PFSK-1 (cell line): ENCODE measurements around the gene CIAO3.

ENCODE experiments used
- FOXP2 ChIP-seq: optimal IDR thresholded peaks from 2 replicates; pipeline ENCODE3; 2011; ENCODE audit warnings: borderline replicate concordance, control low read depth, inconsistent platforms; ENCODE audit not compliant: insufficient read depth; ENCODE audit errors: extremely low read length, extremely low read depth
- POLR2AphosphoS5 ChIP-seq: IDR thresholded peaks from 2 replicates; pipeline ENCODE4 v1.6.1; 2012; ENCODE audit warnings: low read depth, mild to moderate bottlenecking, control low read depth, low read length, moderate library complexity
- SIN3A ChIP-seq: IDR thresholded peaks from 2 replicates; pipeline ENCODE4 v1.6.1; 2012; ENCODE audit warnings: mild to moderate bottlenecking, low read length, moderate library complexity, borderline replicate concordance; ENCODE audit not compliant: insufficient read depth
- TAF1 ChIP-seq: IDR thresholded peaks from 2 replicates; pipeline ENCODE4 v1.6.1; 2012; ENCODE audit warnings: low read length, control low read depth, borderline replicate concordance; ENCODE audit not compliant: insufficient read depth
- TF ChIP-seq, protein P1 (sequence below), 2 experiments: IDR thresholded peaks; 2 replicates each; pipeline versions ENCODE4 v1.6.1 to v1.8.0; 2011 to 2012; ENCODE audit warnings: low read depth in 2 of 2, low read length in 2 of 2, control low read depth in 1 of 2, inconsistent platforms in 1 of 2, mild to moderate bottlenecking in 1 of 2, moderate library complexity in 1 of 2; ENCODE audit not compliant: insufficient read depth in 1 of 2

Gene CIAO3

GRCh38 chr16:694863-695354 lies 45.9 kb downstream of the CIAO3 start:
- no peak for TF ChIP-seq POLR2AphosphoS5

DNA sequence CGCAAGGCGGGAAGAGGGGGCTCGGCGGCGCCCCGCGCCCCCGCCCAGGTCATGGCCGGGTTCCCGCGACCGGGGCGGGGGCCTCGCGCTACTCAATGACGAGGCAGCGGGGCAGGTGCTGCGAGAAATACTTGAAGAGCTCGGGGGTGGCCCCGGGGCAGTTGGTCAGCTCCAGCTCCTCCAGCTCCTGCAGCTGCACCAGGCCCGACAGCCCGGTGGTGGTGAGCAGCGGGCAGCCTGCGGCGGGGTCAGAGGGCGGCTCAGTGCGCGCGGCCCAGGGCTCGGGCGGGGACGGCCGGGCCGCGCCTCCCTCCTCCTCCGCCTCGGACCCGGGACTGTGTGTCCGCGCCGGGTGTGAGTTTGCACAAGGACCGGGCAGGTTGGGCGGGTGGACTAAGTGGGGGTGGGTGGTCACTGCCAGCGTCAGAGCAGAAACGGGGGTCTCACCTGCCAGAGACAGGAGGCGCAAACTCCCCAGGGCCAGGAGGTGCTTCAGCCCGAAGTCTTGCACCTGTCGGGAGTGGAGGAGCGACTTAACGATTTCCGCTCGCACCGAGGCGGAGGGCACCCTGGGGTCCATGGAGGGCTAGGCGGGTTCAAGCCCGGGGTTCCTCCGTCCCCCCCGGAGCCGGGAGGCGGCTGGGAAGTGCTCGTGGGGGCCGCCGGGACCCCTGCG lies 46.5 kb downstream of the CIAO3 start:
- TF ChIP-seq TAF1 (no peak), POLR2AphosphoS5 (no peak), SIN3A (no peak), FOXP2 (no peak)
- TF ChIP-seq, protein P1, sequence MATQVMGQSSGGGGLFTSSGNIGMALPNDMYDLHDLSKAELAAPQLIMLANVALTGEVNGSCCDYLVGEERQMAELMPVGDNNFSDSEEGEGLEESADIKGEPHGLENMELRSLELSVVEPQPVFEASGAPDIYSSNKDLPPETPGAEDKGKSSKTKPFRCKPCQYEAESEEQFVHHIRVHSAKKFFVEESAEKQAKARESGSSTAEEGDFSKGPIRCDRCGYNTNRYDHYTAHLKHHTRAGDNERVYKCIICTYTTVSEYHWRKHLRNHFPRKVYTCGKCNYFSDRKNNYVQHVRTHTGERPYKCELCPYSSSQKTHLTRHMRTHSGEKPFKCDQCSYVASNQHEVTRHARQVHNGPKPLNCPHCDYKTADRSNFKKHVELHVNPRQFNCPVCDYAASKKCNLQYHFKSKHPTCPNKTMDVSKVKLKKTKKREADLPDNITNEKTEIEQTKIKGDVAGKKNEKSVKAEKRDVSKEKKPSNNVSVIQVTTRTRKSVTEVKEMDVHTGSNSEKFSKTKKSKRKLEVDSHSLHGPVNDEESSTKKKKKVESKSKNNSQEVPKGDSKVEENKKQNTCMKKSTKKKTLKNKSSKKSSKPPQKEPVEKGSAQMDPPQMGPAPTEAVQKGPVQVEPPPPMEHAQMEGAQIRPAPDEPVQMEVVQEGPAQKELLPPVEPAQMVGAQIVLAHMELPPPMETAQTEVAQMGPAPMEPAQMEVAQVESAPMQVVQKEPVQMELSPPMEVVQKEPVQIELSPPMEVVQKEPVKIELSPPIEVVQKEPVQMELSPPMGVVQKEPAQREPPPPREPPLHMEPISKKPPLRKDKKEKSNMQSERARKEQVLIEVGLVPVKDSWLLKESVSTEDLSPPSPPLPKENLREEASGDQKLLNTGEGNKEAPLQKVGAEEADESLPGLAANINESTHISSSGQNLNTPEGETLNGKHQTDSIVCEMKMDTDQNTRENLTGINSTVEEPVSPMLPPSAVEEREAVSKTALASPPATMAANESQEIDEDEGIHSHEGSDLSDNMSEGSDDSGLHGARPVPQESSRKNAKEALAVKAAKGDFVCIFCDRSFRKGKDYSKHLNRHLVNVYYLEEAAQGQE (IDR thresholded peaks at IDR 0.05; ENCODE audit: insufficient read depth in 1 of 2, low read depth in 2 of 2, low read length in 2 of 2), result no peak

GRCh38 chr16:693766-694165 lies 47.0 kb downstream of the CIAO3 start:
- TF ChIP-seq FOXP2, result no peak
- no peak for TF ChIP-seq SIN3A
- TF ChIP-seq, protein P1 (IDR thresholded peaks at IDR 0.05; ENCODE audit: insufficient read depth in 1 of 2, low read depth in 2 of 2, low read length in 2 of 2), result no peak
- TF ChIP-seq POLR2AphosphoS5, result no peak
- no peak for TF ChIP-seq TAF1

- TF ChIP-seq FOXP2, result no peak
- TF ChIP-seq, protein P1 (IDR thresholded peaks at IDR 0.05; ENCODE audit: insufficient read depth in 1 of 2, low read depth in 2 of 2, low read length in 2 of 2), result no peak
These were observed 47.4 kb downstream of the CIAO3 start for GRCh38 chr16:693364-693763.

GRCh38 chr16:692356-693108 lies 48.3 kb downstream of the CIAO3 start:
- TF ChIP-seq, protein P1 (IDR thresholded peaks at IDR 0.05; ENCODE audit: insufficient read depth in 1 of 2, low read depth in 2 of 2, low read length in 2 of 2), result no peak
- TF ChIP-seq TAF1 (no peak), SIN3A (no peak), FOXP2 (no peak), POLR2AphosphoS5 (no peak)
